ENCODE data around the gene C11orf42.
"Not testable (repeated sequence)": the region's sequence is repeated elsewhere in the genome, so short reads cannot be mapped to it uniquely, and the experiment has no call there.

The C11orf42 gene

DNA sequence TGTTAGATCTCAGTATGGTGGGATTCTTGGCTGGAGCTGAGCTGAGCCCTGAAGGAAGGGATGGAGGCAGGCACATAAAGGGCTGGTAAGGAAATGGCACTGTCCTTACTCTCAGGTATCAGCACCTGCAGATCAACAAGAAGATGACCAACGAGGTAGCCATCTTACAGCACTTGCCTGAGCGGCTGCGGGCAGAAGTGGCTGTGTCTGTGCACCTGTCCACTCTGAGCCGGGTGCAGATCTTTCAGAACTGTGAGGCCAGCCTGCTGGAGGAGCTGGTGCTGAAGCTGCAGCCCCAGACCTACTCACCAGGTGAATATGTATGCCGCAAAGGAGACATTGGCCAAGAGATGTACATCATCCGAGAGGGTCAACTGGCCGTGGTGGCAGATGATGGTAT, 36.0 kb downstream of the C11orf42 start:
- Histone ChIP-seq H4K20me1 (ENCODE audit: low read depth, low read length) (no peaks in the 10 kb centered on the region), H2AFZ (ENCODE audit: low read depth, low read length, severe bottlenecking) (no peak overlapping the region), H3K27me3 (ENCODE audit: low read length) (no peaks in the 10 kb centered on the region), H3K4me2 (ENCODE audit: low read depth, low read length, poor library complexity, severe bottlenecking) (no peak overlapping the region), H3K9ac (ENCODE audit: low read length) (no peak overlapping the region), H3K9me2 (replicated peaks; ENCODE audit: insufficient read depth, low read length) (no peaks in the 10 kb centered on the region), H3K4me3 (ENCODE audit: insufficient read depth, low read length, poor library complexity, severe bottlenecking) (no peak overlapping the region), H3K79me2 (ENCODE audit: insufficient read depth, low read length) (no peaks in the 10 kb centered on the region), H3K36me3 (ENCODE audit: low read length) (no peaks in the 10 kb centered on the region), H3F3A (ENCODE audit: insufficient read depth) (peaks cover 5% of the 10 kb centered on the region), H3K27ac (ENCODE audit: low read depth, low read length) (no peak overlapping the region), H3K9me3 (ENCODE audit: insufficient read depth, low read length) (no peaks in the 10 kb centered on the region)
- no peak for TF ChIP-seq EZH2phosphoT487 (conservative IDR thresholded peaks at IDR 0.05; ENCODE audit: low read length)
- TF ChIP-seq CTCF (IDR thresholded peaks at IDR 0.05; ENCODE audit: insufficient read depth, low read length, poor library complexity, severe bottlenecking), result no peak

GRCh38 chr11:6245536-6245935, 40.2 kb downstream of the C11orf42 start:
- no peak overlapping the region for H3K27ac ChIP-seq (ENCODE audit: low read depth, low read length)
- H3K9ac ChIP-seq (ENCODE audit: low read length), result no peak overlapping the region
- no peaks in the 10 kb centered on the region for H3K27me3 ChIP-seq (ENCODE audit: low read length)
- no peak overlapping the region for H3K4me3 ChIP-seq (ENCODE audit: insufficient read depth, low read length, poor library complexity, severe bottlenecking)
- H3K79me2 ChIP-seq (ENCODE audit: insufficient read depth, low read length), result no peaks in the 10 kb centered on the region
- H4K20me1 ChIP-seq (ENCODE audit: low read depth, low read length), result no peaks in the 10 kb centered on the region
- H3K9me2 ChIP-seq (replicated peaks; ENCODE audit: insufficient read depth, low read length), result no peaks in the 10 kb centered on the region
- TF ChIP-seq EZH2phosphoT487 (conservative IDR thresholded peaks at IDR 0.05; ENCODE audit: low read length) (no peak), CTCF (IDR thresholded peaks at IDR 0.05; ENCODE audit: insufficient read depth, low read length, poor library complexity, severe bottlenecking) (no peak)
- no peak overlapping the region for H2AFZ ChIP-seq (ENCODE audit: low read depth, low read length, severe bottlenecking)
- H3F3A ChIP-seq (ENCODE audit: insufficient read depth), result no peaks in the 10 kb centered on the region
- H3K36me3 ChIP-seq (ENCODE audit: low read length), result no peaks in the 10 kb centered on the region
- H3K9me3 ChIP-seq (ENCODE audit: insufficient read depth, low read length), result no peaks in the 10 kb centered on the region
- H3K4me2 ChIP-seq (ENCODE audit: low read depth, low read length, poor library complexity, severe bottlenecking), result no peak overlapping the region

DNA sequence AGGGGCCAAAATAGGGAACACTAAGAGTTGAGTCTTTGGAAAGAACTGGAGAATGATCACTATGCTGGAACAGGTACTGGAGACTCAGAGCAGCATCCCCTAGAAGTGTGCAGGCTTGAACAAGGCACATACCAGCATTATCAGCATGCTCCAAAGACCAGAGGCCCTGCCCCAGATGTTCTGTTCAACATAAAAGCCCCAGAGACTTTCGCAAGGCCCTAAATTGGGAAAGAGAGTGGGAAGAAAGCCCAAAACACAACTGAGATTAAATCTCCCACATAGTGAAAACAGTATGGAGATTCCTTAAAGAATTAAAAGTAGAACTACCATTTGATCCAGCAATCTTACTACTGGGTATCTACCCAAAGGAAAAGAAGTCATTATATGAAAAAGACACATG, 42.9 kb downstream of the C11orf42 start:
- no peak overlapping the region for H3K4me2 ChIP-seq (ENCODE audit: low read depth, low read length, poor library complexity, severe bottlenecking)
- H3K4me3 ChIP-seq (ENCODE audit: insufficient read depth, low read length, poor library complexity, severe bottlenecking), result no peak overlapping the region
- no peaks in the 10 kb centered on the region for H3K9me3 ChIP-seq (ENCODE audit: insufficient read depth, low read length)
- H2AFZ ChIP-seq (ENCODE audit: low read depth, low read length, severe bottlenecking), result no peak overlapping the region
- H3K9ac ChIP-seq (ENCODE audit: low read length), result no peak overlapping the region
- TF ChIP-seq EZH2phosphoT487 (conservative IDR thresholded peaks at IDR 0.05; ENCODE audit: low read length) (no peak), CTCF (IDR thresholded peaks at IDR 0.05; ENCODE audit: insufficient read depth, low read length, poor library complexity, severe bottlenecking) (no peak)
- no peak overlapping the region for H3K27ac ChIP-seq (ENCODE audit: low read depth, low read length)
- H3K27me3 ChIP-seq (ENCODE audit: low read length), result no peaks in the 10 kb centered on the region
- H4K20me1 ChIP-seq (ENCODE audit: low read depth, low read length), result no peaks in the 10 kb centered on the region
- H3K79me2 ChIP-seq (ENCODE audit: insufficient read depth, low read length), result no peaks in the 10 kb centered on the region
- H3F3A ChIP-seq (ENCODE audit: insufficient read depth), result no peaks in the 10 kb centered on the region
- no peaks in the 10 kb centered on the region for H3K36me3 ChIP-seq (ENCODE audit: low read length)
- no peaks in the 10 kb centered on the region for H3K9me2 ChIP-seq (replicated peaks; ENCODE audit: insufficient read depth, low read length)

GRCh38 chr11:6248897-6249296, 43.5 kb downstream of the C11orf42 start:
- not testable (repeated sequence) for H3K36me3 ChIP-seq (ENCODE audit: low read length); H3K9ac ChIP-seq (ENCODE audit: low read length); H3K9me2 ChIP-seq (replicated peaks; ENCODE audit: insufficient read depth, low read length); H3F3A ChIP-seq (ENCODE audit: insufficient read depth); H3K4me3 ChIP-seq (ENCODE audit: insufficient read depth, low read length, poor library complexity, severe bottlenecking); H3K9me3 ChIP-seq (ENCODE audit: insufficient read depth, low read length); H3K4me2 ChIP-seq (ENCODE audit: low read depth, low read length, poor library complexity, severe bottlenecking); H2AFZ ChIP-seq (ENCODE audit: low read depth, low read length, severe bottlenecking); H3K27ac ChIP-seq (ENCODE audit: low read depth, low read length); H3K79me2 ChIP-seq (ENCODE audit: insufficient read depth, low read length); H3K27me3 ChIP-seq (ENCODE audit: low read length); H4K20me1 ChIP-seq (ENCODE audit: low read depth, low read length)

All from SU-DHL-6 (cell line).